ENCODE measurements around the gene ELMO3.

Gene ELMO3, protein sequence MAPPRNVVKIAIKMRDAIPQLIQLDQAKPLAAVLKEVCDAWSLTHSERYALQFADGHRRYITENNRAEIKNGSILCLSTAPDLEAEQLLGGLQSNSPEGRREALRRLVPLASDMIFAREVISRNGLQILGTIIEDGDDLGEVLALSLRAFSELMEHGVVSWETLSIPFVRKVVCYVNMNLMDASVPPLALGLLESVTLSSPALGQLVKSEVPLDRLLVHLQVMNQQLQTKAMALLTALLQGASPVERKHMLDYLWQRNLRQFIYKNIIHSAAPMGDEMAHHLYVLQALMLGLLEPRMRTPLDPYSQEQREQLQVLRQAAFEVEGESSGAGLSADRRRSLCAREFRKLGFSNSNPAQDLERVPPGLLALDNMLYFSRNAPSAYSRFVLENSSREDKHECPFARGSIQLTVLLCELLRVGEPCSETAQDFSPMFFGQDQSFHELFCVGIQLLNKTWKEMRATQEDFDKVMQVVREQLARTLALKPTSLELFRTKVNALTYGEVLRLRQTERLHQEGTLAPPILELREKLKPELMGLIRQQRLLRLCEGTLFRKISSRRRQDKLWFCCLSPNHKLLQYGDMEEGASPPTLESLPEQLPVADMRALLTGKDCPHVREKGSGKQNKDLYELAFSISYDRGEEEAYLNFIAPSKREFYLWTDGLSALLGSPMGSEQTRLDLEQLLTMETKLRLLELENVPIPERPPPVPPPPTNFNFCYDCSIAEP

DNA sequence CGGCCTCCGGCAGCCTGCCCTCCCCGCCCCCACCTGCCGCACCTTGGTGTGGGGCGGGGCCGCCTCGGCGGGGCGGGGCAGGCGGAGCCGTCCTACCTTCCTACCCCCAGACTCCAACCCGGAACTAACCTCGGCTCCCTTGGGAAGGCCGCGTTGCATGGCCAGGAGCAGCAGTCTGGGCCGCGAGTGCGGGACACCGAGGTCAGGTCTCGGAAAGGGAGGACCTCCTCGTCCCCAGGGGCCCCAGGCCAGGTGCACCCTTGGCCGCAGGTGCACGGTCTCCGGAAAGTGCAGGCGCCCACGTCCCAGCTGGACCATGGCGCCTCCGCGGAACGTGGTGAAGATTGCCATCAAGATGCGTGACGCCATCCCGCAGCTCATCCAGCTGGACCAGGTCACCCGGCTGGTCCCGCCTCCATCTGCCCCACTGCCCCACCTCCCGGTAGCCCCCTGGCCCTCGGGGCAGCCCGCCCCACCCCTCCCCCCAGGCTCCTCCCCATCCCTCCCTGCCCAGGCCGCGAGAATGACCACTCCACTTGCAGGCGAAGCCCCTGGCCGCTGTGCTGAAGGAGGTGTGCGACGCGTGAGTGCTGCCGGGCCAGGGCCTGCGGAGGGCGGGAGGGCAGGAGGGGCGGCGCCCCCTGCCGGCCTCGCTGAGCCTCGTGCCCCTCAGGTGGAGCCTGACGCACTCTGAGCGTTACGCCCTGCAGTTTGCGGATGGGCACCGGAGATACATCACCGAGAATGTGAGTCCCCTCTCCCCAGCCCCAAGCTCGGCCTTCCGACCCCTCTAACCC, at the start of gene ELMO3:
Gene ELMO3, plus strand, starts transcription at position 121 of the 797 bp plus-strand sequence. Its CDS starts 196 bp downstream, at position 317.
- no peak for DNase-seq (ENCODE audit: low read depth)

GRCh38 chr16:67149276-67150046, 49.5 kb upstream of the ELMO3 start:
- DNase-seq (ENCODE audit: low read depth): no peak

DNA sequence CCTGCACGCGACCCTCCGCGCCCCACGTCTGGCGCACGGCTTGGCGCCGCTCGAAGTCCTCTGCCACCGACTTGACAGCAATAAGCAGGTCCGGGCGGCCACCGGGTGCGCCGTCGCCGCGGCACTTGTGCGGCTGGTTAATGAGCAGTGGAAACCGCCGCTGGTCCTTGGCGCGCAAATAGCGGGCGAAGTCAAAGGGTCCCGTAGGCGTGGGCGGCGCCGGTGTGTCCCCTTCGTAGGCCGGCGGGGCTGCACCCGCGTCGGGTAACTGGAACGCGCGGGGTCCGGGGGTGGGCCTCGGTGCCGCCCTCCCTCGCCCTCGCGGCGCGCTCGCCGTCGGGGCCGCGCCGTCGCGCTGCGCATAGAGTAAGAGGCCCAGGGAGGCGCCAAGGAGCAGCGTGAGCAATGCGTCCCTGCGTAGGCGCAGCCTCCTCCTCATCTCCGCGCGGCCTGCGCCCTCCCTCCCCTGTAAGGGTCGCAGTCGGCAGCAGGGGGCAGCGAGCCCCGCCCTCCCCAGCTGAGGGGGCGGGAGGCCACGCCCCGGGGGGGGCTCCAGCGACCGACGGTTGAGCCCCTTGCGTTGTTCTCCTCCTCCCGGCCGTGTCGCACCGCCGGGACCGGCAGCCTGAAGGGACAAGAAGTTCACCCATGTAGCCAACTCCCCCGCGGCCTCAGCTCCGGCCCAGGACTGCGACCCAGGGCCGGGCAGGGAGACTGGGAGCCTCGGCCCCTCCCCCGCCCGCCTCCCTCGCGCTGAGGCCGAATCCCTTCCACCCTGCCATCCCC, 48.7 kb upstream of the ELMO3 start:
- DNase-seq (ENCODE audit: low read depth): no peak

DNA sequence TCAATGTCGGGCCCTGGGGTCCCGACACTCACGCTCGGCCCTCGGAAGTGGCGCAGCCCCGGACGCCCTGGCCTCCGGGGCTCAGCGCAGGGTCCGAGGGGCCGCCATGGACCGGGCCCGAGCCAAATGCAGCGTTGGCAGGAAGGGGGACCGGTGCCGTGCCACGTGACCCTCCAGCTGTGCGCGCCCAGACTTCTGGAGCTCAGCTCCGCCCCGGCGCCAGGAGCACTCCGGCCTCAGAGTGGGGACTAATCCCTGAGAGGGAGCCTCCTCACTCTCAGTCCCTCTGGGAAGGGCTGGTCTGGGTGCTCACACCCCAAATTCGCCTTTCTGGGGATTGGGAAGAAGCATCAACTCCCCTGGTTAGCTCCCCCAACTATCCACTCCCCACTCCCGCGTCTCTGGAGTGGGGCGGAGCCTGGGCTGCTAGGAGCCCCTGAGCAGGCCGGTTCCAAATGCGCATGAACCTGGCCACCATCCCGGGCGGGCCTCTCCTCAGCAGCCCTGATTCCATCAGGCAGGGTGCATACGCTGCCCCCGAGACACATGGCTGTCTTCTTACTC, 48.0 kb upstream of the ELMO3 start, which contains the start of gene B3GNT9:
Gene B3GNT9, minus strand, starts transcription at position 166 of the 564 bp plus-strand sequence. CDS start 513 bp downstream, outside the sequence.
- no peak for DNase-seq (ENCODE audit: low read depth)

- no peak for DNase-seq (ENCODE audit: low read depth)
Observed at GRCh38 chr16:67151431-67152097, 47.4 kb upstream of the ELMO3 start.

DNA sequence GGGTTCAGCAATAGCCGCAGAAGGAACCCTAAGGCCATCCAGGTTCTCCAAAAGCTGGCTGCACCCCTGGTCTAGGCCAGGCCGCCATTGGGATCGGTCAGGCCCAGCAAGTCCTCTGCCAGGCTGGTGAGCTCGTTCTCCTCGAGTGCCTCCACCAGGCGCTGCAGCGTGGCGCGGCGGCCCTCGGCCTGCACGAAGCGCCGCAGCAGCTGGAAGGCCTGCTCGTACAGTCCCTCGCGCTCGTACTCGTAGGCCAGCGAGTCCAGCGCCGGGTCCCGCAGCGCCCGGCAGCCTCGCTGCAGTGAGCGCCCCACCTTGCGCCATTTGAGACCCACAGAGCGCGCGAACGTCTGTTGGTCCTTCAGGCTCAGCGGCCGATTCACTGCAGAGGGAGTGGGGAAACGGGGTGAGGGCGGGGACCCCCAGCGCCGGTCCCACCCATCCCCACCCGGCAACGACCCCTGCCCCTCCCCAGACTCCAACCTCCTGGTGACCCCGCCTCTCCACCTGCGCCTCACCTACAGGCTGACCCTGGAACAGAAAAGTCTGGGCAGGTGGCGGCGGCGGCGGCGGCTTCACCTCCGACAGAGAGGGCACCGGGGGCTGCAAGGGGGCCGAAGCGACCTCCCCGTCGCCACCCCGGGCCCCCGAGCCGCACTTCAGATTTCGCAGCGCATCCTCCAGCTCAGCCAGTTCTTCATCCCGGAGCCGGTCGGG, 44.2 kb upstream of the ELMO3 start:
- no peak for DNase-seq (ENCODE audit: low read depth)

GRCh38 chr16:67155295-67156142, 43.4 kb upstream of the ELMO3 start:
- DNase-seq (ENCODE audit: low read depth): no peak

GRCh38 chr16:67156143-67156844, 42.6 kb upstream of the ELMO3 start:
- DNase-seq (ENCODE audit: low read depth): no peak

DNA sequence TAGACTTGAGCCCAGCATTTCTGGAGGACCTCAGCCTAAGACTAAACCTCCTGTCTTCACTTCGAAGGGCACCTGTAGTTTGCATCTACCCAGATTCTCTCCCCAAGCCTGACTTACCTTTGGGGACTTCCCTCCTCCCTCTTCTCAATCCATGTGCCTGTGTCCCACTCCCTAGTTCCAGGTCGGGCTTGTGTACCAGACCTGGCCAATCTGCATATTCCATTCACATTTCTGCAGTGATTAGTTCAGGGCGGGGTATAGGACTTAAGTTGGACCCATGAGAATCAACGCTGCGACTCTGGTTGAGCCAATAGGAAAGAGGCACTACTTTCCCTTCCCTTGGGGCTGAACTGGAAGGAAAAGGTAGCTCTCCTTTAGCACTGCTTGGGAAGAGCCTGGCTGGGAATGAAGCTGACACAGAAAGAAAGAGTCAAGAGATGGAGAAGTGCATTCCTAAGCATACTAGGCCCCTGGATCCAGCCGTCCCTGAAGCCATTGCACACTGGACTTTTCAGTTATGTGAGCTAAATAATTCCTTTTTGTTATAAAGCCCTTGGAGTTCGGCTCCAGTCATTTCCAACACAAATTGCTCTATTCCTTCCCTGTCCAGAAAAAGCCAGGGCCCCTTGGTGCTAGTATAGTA, 41.7 kb upstream of the ELMO3 start:
- DNase-seq (ENCODE audit: low read depth): no peak

DNA sequence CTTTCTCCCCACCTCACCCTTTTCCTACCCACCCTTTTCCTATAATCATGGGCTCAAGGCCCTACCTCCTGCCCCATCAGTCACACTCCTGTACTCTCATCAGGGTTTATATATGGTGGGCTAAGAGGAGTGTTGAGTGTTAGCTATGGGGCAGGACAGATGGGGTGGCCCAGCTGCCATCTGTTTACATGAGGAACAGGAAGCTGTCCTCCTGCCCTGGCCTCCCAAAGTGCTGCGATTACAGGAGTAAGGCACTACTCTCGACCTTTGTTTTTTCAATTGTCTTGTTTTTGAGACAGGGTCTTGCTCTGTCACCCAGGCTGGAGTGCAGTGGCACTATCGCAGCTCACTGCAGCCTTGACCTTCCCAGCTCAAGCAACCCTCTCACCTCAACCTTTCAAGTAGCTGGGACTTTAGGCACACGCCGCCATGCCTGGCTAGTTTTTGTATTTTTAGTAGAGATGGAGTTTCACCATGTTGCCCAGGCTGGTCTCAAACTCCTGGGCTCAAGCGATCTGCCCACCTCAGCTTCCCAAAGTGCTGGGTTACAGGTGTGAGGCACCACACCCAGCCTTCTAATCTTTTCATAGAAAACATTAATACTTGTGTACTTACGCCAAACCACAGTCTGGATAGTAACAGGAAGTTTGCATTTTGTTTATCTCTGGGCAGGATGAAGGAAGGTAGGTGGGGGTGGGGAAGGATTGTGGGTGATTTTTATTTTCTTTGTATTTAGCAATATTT, 40.9 kb upstream of the ELMO3 start:
- DNase-seq (ENCODE audit: low read depth): no peak

- DNase-seq (ENCODE audit: low read depth): no peak
Observed at GRCh38 chr16:67158637-67159600, 40.0 kb upstream of the ELMO3 start.

- DNase-seq (ENCODE audit: low read depth): no peak
Observed at GRCh38 chr16:67161595-67162058, 37.3 kb upstream of the ELMO3 start.

GRCh38 chr16:67162506-67163163, 36.3 kb upstream of the ELMO3 start:
- DNase-seq (ENCODE audit: low read depth): no peak

- DNase-seq (ENCODE audit: low read depth): no peak
Observed at GRCh38 chr16:67163164-67163998, 35.5 kb upstream of the ELMO3 start.
